Iris pigment epithelial cell (primary cell): ENCODE results near the gene TAF6.

Experiments
- DNase-seq: peaks from one replicate; pipeline ENCODE4 v3.0.0-alpha.2; 2011; ENCODE audit warnings: low read depth

Gene TAF6

DNA sequence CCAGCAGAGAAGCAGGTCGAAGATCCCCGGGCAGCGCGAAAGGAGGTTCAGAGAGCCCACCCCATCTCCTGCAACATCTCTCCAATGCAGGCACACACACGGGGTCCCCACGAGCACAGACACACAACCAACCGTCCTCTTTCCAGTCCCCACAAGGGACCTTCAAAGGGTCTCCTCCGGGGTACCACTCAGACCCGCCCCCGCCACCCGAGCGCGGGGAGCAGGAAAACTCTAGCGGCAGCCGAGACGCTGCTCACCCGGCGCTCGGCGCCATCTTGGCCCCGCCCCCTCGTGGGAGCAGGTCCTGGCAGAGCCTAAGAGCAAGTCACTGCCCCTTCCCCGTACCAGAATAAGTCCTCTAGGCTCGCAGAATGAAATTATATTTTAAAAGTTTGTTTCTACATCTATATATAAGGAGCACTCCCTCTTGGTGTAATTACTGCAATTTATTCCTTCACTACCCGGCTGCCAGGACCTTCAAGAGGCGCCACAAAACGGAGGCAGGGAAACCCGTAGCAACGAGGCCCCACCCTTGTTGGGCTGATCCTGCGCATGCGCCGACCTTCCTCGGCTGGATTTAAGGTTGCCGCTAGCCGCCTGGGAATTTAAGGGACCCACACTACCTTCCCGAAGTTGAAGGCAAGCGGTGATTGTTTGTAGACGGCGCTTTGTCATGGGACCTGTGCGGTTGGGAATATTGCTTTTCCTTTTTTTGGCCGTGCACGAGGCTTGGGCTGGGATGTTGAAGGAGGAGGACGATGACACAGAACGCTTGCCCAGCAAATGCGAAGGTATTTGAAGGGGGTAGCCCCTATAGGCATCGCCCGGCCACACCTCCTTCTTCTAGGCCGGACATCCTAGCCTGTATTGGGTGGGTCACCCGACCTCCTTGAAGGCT, at the start of gene TAF6, which contains the start of gene CNPY4:
Gene TAF6, minus strand, starts transcription at position 287 of the 898 bp plus-strand sequence. CDS start 5,149 bp downstream, outside the sequence.
Gene CNPY4, plus strand, starts transcription at position 563 of the 898 bp plus-strand sequence. Its CDS starts 111 bp downstream, at position 674.
- peak; percentile 93 for DNase-seq

DNA sequence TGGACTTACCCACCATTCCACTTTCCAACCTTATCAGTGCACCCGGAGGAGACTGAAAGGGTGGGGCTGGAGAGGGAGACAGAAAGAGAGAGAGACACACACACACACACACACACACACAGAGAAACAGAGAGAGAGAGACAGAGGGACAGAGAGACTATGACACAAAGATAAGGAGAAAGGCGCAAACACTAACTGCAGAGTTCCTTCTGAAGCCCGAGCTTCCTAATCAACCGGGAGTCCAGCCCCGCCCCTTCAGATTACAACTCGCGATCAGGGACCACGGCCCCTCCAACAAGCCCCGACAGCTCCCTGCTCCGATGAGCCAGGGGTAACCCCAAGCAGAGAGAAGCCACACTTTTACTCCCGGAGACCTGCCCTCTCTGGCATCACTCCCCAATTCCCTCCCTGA, 48.8 kb upstream of the TAF6 start:
- DNase-seq, result no peak

DNA sequence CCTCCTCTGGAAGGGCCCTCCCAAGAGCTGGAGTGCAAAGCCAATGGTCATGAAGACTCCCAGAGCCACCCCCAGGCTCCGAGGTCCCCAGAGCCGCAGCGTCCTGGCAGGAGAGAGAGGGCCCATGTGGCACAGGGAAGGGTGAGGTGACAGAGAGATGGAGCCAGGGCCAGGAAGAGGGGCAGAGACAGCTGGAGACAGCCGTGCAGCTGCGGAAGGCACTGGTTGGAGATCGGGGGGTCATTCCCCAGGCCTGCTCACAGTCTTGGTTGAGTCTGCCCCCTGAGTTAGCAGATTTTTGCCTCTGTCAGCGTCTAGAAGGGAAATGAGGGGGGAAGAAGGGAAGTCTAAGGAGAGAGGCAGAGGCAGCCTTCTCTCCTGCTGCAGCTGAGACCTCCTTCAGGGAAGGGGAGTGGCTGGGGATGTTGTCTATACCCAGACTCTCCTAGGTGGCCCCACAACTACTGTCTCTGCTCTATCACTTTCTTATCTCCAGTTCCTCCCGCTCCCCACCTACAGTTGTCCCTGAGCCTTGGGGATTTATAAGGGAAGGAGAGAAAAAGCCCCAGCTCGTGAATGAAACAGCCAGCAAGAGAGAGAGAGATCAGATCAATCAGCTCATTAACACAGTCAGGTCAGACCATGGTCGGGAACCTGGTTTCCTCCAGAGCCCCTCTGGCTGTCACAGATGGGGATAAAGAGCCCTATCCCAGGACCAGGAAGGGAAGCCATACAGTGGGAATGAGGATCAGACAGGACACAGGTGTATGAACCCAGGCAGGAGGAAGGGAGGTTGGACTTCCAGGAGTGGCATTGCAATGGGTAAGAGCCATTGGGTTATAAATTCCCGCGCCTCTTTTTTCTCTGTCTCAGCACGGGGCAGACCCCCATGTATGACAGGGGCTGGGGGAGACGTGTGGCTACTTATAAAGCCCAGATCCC, 48.1 kb upstream of the TAF6 start:
- DNase-seq, result no peak

DNA sequence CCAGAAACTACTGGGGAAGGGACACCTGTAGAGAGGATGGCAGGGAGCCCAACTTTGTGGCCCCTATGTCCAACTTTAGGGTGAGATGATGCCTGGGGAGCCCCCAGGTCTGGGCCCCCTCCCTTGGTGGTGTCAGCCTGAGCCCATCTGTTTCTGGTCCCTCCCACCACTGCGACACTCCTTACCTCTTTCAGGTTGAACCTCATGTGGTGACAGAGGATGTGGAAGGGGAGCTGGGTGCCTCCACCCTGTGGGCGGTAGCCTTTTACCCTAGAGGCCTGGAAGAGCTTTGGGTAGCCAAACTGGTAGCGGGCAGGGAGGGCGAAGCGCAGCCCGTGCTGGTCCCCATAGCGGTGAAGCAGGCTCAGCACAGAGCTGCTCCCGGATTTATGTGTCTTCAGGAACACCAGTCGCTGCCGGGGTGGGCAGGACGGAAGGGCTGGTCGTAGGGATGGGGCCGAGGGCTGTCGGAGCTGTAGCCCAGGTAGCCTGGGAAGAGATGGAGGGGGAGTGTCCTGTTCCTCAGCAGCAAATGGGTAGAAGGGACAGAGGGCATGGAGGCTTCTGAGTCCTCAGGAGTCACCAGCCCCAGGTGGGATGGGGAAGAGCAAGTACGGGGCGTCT, 47.3 kb upstream of the TAF6 start:
- DNase-seq, result no peak

DNA sequence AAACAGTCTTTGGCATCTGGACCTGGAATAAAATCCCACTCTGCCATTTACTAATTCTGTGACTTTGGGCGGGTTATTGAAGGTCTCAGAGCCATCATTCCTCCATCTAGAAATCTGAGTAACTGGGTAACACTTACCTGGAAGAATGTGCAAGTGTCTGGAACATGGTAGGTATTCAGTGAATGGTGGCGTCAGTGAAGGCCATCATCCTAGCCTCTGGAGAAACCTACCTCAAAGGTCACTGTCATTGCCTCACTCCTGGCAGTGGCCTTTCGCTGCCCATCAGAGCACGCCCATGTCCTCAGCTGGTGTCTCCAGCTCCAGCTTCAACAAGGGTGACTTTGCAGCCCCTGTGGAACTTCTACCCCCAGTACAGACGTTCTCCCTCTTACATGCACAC, 44.7 kb upstream of the TAF6 start:
- DNase-seq, result no peak

DNA sequence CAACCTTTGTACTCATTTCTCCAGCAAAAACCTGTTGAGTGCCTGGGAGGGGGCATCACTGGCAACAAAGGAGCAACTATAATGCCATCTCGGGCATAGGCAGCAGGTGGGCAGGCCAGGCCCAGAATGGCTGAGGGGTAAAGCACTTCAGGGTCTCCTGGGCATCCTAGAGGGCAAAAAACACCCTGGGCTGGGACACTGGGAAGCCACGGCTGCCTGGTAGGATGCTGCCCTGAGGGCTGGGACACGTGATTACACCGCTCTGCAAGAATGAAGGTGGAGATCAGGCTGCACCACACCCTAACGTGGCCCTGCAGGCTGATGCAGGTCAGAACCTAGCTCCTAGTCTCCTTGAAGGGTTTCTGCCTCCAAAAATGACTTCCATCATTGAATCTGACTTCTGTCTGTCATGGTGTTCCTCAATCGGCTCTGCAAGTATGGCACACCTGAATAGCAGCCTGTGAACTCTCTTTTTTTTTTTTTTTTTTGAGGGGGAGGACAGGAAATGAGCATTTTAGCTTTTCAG, 43.9 kb upstream of the TAF6 start:
- no peak for DNase-seq

DNA sequence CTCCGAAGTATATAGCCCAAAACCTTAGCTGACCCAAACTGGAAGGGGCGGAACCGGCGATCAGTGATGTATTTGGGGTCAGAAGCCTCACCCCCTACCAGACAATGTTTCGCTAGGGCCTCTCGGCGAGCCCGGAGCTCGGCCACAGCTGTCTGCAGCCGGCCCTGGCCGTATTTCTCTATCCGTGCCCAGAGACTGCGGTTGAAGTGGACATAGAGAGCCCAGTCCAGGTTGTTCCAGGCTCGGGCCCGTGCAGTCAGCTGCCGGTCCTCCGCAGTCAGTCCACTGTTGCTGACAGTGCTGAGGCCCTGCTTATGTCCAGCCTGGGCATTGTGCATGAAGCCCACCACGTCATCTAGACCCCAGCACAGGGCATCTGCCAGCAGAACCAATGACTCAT, 40.9 kb upstream of the TAF6 start:
- no peak for DNase-seq

DNA sequence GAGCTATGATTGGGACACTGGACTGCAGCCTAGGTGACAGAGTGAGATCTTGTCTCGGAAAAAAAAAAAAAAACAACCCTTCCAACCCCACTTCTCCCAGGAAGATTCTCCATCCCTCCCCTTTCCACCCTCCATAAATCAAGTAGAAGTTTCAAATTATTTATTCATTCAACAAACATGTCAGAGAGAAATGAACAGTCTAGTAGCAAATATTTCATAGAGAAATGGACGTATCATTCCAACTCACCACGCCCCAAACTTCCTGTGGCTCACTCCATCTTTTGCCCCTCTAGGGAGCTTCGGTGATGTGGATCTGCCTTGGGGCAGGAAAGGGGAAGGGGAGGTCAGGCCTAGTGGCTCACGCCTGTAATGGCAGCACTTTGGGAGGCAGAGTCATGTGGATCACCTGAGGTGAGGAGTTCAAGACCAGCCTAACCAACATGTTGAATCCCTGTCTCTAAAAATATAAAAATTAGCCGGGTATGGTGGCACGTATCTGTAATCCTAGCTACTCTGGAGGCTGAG, 40.0 kb upstream of the TAF6 start:
- DNase-seq, result no peak

DNA sequence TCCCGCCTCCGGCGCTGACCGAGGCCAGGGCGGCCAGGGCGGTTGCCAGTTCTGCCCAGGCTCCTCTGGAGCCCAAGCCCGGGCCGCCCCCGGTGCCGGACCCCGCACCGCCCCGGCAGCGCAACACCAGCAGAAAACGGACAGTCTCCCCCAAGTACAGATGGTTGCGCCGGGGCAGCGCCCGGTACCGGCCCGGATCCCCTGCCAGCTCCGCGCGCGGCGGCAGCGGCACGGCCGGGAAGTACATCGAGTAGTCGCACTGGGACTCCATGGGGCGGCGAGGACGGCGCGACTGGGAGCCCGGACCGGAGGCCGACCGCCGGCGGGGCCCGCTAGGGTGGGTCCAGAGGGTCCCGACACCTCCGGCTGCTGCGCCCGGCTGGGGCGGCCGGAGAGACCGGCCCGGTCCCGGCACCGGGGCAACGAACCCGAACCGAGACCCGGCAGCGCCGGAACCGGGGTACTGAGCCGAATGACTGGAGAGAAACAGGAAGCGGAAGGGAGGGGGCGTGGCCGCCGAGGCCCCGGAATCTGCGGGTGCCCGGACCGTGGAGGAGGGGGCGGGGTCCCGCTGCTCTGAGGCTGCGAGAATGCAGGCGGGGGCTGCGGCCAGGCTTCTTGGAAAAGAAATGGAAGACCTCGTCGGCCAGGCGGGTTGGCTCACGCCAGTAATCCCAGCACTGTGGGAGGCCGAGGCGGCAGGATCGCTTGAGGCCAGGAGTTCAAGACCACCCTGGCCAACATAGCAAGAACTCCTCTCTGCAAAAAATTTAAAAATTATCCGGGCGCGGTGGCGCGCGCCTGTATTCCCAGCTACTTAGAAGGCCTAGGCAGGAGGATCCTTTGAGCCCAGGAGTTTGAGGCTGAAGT, 39.3 kb upstream of the TAF6 start, which contains the start of gene TRAPPC14:
Gene TRAPPC14, minus strand, starts transcription at position 495 of the 870 bp plus-strand sequence. Its CDS starts 224 bp downstream, at position 271.
- DNase-seq, result peak; percentile 80

DNA sequence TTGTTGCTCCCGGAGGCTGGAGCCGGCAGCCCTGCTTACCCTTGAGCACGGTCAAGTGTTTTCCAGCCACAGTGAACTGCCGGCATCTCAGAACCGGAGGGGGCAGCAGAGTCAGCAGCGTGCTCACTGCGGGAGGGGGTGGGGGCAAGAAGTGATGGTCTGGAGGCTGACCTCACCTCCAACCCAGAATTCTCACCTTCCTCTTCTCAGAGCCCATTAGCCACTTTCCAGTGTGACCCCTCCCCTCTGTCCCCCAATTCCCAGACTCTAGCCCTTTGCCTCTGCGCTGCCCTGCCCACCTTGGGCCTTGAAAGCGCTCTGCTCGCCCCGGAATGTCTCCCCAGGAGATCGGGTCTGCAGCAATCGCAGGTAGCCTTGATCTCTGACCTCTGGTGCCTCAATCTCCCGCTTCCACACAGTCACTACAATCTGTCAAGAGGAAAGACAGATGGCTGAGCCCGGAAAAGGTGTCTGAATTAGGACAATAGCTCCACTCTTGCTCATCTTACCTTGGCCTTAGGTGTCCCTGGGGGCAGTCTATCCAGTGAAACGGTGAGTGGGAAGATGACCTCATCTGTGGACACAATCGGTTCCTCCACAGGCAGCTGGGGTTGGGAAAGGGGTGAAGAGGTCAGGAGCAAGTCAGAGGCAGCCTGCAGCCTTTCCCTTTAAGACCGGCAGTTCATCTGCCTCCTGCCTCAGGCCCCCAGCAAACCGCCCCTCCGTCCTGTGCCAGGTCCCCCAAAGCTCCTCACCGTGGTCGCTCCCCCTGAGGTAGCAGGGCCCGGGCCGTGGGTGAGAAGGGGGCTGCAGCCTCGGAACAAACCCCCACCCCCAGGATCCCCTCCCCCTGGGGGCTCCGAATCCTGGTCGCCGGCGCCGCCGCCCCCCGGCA, 38.4 kb upstream of the TAF6 start:
- DNase-seq, result peak; percentile 74

DNA sequence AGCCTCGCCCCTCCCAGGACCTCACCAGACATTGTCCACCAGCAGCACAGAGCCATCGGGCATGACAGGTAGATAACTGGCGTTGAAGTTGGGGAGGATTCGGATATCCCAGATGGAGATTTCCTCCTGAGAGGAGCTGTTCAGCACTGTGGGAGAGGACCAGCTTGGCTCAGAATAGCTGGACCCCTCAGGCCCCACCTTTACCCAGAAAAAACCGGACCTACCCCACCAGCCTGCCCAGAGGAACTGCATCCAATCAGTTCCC, 37.8 kb upstream of the TAF6 start:
- no peak for DNase-seq

DNA sequence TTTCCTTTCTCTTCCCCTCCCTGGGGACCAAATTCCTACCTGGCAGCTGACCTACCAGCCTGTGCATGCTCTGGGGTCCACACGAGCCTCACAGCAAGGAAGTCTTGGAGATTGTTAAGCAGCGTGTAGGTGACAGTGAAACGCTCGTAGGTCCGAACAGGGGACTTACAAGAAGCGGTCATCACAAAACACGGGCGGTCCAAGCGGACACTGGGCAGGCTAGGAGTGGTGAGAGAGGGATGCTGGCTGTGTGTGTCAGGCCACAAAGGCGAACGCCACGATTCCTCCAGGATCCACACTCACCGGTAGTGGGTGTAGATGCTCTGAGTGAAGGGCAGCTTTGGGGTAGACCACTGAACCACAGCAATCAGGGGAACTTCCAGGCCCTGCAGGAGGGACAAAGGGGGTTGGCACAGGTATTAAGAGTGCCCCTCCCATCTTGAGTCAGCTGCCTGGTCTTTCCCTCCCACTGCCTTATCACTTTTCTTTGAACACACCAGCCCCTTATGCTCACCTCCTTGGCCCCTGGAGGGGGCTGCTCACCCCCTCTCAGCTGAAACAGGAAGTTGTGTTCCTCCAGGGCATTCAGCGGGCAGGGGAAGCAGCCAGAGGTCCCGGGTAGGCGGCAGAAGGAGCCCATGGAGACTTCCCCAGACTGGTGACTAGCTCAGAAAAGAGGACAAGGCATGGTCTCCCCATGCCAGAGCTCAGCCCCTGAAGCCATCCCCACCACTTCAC, 37.3 kb upstream of the TAF6 start:
- DNase-seq, result no peak

DNA sequence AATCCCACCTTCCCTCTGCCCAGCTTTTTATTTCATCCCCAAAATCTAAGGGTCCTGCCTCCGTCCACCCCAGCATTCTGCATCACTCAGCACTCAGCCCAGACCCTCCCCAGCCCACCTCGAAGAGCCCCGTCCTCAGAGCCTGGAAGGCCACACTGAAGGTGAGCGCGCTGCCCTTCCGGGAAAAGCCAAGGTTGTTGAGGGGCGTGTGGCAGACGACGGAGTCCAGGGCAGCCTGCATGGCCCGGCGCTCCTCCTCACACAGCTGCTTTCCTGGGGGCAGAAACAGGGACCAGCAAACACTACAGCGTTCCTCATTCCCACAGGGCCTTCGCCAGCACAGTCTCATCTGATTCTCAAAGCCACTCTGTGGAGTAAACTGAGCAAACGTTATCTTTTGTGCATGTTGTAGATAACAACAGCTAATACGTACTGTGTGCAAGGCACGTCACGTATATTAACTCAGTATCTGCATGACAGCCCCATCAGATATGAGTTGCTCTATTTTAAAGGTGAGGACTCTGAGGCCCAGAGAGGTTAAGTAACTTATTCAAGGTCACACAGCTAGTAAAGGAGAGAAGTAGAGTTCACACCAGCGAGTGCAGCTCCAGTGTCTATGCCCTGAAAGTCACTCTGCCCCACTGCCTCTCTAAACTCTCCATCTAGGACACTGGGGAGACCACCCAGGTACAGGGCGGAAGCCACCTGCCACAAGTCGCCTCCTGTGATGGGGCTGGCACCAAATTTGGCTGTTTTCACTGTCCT, 36.6 kb upstream of the TAF6 start:
- no peak for DNase-seq

DNA sequence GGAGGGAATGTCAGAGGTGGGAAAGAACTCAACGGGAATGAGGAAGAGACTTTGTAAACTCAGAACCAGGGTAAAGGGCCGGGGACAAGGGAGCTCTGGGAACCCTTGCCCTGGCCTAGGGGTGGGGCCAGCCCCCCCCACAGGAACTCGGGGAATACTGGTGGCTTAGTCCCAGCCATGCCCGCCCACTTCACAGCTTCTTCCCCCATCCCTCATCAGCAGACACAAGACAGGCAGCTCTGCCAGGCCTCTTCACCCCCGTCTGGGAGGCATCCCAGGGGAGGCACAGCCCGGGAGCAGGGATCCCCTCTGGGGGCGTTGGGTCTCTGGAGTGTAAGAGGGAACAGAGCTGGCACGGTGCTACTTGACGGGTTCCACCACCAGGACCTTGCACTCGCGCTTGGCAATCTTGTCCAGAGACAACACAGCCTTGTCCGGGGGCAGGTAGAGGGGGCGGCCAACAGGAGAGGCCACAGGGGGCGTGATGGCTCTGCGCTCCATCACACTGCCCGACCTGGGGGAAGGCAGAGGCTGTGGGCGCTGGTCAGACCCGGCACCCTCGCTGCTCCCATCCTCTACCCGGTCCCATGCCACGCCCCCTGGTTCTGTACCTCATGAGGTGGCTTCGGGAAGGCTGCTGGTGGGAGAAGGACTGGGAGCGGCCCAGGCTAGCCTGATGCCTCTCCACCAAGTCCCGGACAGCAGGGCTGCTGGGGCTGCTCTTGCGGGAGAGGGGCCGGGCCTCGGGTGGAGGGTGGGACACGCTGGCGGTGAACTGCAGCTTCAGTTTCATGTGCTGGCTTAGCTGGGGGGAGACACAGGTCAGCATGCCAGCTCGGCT, 35.7 kb upstream of the TAF6 start:
- no peak for DNase-seq

DNA sequence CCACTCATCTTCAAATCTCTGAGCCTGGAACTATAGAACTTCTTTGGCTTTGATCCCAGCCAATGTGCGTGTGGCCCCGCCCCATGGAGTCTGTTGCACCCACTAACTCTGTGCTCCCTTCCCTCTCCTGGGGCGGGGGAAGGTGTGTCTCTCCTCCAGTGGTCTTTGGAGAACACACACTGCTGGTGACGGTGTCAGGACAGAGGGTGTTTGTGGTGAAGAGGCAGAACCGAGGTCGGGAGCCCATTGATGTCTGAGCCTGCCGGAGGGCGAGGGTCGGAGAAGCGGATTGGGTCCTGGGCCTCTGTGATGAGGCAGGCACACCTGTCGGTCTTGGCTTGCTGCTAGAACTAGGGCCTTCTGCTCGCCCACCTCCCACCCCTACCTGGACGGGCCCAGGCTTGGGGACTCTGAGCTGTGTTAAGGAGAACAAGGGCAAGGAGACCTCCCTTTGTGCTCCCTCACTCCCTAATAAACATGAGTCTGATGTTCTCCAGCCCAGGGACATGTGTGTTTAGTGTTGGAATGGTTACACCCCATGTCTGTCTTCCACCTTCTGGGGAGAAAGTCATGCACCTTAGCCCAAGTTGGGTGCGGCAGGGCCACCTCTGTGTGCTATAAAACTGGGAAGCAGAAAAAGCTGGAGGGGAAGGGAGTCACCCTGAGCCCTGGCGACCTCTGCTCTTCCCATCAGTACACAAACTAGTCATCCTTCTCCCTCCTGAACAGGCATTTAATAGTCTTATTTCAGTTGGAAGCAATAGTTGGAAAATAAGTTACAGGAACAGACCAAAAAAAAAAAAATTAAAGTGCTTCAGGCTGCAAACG, 34.8 kb upstream of the TAF6 start:
- no peak for DNase-seq

DNA sequence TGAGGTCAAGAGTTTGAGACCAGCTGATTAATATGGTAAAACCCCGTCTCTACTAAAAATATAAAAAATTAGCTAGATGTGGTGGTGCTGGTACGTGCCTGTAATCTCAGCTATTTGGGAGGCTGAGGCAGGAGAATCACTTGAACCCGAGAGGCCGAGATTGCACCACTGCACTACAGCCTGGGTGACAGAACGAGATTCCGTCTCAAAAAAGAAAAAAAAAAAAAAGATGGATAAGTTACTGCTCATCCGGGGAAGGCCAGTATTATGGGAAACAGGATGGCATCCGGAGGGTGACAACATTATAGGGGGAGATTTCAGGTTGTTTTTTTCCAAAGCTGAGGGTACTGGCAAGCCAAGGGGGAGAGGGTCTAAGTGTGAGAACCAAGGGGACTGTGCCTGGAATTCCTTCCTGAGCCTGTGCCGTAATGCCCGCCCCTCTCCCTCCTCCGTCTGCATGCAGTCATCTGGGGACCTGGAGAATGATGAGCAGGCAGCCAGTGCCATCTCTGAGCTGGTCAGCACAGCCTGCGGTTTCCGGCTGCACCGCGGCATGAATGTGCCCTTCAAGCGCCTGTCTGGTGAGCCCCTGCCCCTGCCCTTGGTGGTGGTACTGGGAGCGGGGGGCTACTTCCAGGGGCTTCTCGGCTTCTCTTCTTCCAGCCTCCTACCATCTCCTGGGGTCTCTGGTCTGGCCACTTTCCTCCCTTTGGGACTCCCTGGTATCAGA, 33.9 kb upstream of the TAF6 start:
- DNase-seq, result no peak
